Dermis blood vessel endothelial cell (primary cell): Measurements from ENCODE around the gene SOCS3. TPM values are rescaled to one million over a fixed set of nuclear protein-coding genes. Genes with fewer than 3 reads are reported as not detected.

Experiments
- DNase-seq: peaks from one replicate; pipeline ENCODE4 v3.0.0; 2010
- total RNA-seq: library from RNA; depleted of rRNA; stranded (reverse); fragments of >200 nt; gene quantifications from 2 replicates; pipeline ENCODE4 v1.2.3, GENCODE V29; 2014

The SOCS3 gene
- total RNA-seq, 1 donor from 2014 or later, result 130 TPM

DNA sequence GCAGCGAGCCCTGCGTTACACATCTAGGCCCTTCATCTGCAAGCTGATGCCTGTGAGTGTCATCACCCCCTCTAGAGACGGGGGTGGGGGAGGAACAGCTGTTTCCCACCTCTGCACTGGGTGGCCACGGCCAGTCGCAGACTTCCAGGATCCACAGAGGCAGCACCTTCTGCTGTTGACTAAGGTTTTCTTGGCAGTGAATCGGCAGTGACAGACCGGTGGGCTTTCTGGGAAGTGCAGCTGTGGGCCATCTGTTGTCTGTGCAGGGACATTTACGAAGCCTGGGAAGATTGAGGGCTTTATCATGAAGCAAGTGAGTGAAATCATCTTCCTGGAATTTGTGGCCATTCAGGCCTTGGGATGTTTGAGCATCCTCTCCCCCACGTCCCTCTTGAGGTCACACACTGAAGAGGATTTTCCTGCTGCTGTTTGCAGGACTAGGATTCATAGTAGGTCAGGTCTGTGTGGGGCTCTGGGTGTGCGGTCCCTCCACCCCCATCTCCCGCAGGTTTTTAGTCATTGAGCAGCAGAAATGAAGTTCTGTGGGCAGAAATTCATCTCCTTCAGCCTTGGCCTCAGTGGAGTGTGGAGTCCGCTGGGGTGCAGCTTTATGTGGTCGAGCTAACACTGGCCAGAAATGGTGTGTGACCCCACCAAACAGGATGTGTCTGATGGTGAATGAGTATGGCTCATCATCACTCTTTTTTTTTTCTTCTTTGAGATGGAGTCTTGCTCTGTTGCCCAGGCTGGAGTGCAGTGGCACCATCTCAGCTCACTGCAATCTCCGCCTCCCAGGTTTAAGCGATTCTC is 30.6 kb upstream of the SOCS3 start:
- peak; percentile 85 for DNase-seq

DNA sequence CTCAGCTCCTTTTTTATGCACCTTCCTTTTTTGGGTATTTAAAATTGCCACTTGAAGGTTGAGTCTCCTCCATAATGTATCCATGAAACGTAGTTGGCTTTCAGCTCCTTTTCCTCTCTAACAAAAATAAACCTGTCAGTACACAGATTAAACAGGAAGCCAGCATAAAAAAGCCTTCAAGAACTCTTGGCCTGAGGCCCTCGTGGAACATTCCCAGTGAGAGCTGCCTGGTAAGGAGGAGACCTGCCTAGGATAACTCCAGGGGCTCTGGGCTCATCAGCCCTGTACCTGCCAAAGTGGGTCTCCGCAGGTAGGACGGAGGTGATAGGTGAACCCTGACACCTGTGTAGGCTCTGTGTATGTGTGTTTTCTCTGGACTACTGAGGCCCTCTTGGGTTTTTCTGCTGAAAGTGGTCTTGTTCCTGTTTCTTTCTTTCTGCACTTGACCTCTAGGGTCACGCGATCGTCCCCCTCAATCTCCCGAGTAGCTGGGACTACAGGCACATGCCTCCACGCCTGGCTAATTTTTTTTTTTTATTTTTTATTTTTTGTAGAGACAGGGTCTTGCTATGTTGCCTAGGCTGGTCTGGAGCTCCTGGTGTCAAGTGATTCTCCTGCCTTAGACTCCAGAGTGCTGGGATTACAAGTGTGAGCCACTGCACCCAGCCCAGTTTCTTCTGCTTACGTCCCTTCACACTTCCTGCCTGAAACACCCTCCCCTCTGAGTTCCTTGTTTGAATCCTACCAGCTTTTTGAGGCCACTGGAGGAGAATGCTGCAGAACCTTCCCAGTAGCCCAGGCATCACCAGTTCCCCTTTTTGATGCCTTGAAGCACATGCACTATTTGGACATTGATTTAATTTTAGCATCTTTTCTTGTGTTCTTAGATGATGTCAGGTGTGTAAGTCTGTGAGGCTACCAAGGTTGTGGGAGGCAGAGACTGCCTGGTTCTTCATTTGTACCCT is 28.4 kb upstream of the SOCS3 start:
- peak; percentile 86 for DNase-seq

DNA sequence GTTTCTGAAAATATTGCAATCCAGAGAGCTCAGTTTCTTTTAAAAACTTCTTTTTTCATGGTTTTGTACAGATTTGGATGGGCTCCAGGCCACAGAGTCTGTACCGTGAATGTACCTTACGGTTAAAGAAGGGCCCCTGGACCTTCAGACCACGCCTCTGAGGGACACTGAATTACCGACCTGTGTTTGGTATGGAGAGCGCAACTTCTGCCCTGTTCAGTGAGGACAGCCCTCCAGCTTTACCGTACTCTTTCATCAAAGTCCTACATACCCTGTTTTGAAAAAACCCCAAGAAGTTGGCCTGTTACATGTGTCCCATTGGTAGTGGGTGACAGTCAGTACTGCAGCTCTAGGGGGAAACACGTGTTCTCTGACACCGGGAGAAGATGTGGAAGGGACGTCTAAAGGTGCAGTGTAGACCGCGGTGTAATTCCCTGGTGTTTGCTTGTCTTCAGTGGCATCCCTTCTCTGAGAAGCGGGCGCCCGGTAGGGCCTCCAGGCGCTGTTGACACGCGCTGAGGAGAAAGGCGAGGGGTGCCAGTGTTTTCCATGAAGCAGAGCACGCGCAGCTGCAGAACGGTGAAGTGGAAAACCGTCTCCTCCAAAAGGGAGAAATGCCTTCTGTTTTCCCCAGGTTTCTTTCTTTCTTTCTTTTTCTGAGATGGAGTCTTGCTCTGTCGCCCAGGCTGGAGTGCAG is 24.8 kb upstream of the SOCS3 start:
- no peak for DNase-seq

DNA sequence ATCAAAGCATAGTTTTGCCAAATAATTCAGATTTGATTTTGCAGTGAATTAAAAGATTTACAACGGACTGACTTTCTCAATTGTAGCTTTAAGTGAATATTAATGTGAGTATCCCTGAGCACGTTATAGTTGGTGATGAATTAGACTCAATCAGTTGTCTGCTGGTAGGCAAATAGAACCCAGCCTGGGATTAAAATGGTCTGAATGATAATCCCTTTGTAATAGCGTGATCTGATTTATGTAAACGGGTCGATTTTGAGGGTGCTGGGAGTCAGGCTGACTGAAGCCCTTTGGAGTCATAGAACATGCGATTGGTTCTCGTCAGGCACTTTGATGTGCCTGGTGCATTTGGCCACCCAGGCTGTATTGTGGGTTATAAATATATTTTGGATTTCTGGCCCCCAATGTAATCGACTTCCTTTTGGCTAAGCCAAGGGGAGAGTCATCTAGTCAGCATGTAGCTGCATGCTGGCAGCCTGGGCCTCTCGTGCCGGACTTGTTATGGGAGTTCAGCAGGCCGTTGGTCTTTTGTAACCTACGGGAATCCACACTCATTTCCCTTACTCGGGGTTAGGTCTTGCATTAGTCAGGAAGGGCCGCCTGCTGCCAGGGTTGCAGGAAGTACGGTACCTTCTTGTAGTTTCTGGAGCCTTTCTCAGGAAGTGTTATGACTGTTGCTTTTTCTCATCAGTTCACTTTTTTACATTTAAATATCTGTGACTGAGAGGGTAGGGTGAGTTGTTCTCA is 24.0 kb upstream of the SOCS3 start:
- peak; percentile 99 for DNase-seq

DNA sequence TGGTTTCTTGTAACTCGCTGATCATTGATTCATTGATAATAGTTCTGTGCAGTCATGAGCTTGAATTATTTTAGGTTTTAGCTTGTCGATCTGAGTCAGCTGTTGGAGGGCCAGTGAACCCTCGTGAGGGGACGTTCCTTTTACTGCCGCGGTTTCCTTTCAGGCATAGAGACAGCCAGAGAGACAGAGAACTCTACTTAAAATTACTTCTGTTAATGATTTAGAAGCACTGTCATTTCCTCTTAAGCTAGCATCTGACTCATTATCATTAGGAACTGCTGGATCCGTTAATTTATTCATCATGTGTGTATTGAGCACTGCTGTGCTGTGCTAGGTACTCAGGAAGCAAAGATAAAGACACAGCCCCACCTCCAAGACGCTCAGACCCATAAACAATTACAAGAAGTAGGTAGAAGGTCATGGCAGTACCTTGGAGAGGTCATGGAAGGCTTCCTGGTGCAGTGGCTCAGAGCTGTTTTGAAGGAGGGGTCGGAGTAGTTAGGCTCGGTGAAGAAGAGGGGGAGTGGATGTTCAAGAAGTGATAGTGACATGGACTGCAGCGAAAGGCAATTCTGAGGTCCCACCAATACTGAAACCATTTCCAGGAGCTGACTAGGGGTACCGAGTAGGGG is 21.8 kb upstream of the SOCS3 start:
- peak; percentile 81 for DNase-seq

DNA sequence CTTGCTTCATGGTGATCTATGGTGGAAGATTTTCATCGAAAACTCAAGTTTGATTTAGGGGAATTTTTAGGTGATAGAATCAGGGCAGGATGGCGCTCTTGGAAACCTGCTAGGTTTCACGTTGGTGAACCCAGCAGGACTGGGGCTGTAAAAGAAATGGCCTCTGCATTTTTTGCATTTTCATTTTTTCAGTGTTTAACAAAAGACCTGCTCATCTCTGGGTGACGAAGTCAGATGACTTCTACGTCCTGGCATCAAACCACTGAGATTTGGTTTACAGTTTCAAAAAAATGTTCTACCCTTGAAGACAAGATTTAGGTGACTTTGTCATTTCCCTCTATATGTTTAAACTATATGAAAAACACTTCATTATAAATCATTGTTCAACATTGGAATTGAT is 20.5 kb upstream of the SOCS3 start:
- no peak for DNase-seq

DNA sequence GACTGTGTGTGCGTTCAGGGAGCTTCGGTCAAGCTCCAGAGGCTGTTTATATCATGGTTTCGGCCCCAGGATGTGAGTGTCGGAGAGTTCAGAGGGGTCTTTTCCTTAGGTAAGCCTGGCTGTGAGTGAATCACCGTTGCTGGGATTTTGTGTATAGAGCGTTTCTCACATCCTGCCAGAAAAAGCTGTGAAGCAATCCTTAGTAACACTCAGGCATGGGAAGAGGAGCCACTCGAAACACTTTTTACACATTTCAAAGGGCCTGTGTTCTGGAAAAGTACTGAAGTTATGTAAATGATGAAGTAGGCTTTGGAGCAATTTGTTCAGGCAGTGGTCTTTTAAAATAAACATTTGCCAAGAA is 19.2 kb upstream of the SOCS3 start:
- peak; percentile 96 for DNase-seq

DNA sequence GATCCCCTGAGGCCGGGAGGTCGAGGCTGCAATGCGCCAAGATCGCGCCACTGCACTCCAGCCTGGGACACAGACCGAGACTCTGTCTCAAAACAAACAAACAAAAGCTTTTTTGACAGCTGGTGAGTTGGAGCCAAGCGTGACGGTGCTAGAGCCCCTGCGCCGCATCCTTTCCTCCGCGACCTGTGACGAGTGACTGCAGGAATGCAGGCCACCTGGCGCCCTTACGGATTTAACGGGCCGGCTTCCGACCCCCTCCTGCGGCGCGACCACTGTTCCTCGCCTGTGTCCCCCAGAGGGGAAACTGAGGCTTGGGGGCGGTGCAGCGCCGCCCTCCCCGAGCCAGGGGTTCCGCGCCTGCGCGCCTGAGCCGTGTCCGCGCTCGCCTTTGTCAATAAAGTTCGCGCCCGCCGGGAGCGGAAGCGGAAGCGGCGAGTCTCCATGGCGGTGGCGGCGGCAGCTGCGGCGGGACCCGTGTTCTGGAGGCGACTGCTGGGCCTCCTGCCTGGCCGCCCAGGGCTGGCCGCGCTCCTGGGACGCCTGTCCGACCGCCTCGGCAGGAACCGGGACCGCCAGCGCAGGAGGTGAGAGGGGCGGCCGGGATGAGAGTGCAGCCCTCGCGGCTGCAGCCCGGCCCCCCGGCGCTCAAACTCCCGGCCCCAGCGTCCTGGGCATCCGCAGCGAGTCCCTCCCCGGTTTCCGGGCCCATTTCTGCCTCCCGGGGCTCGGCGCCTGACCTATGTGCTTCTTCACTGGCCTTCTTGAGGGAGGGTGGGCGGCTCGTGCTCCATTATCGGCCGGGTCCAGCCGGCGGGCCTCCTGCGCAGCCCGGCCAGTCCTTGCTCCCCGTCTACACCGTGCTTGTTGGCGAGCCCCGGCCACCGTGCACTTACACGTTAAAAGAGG is 18.6 kb upstream of the SOCS3 start, which contains the start of gene PGS1:
PGS1 (plus strand) TSS at position 425 of the 906 bp plus-strand sequence; CDS start at position 442, 17 bp downstream.
- peak; percentile 82 for DNase-seq

DNA sequence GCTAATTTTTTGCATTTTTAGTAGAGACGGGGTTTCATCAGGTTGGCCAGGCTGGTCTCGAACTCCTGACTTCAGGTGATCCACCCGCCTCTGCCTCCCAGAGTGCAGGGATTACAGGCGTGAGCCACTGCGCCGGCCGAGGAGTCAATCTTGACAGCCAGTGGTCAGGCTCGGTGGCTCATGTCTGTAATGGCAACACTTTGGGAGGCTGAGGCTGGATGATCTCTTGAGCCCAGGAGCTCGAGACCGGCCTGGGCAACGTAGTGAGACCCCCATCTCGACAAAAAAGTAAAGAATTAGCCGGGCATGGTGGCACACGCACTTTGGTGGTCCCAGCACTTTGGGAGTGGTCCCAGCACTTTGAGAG is 18.0 kb upstream of the SOCS3 start:
- DNase-seq, result no peak

DNA sequence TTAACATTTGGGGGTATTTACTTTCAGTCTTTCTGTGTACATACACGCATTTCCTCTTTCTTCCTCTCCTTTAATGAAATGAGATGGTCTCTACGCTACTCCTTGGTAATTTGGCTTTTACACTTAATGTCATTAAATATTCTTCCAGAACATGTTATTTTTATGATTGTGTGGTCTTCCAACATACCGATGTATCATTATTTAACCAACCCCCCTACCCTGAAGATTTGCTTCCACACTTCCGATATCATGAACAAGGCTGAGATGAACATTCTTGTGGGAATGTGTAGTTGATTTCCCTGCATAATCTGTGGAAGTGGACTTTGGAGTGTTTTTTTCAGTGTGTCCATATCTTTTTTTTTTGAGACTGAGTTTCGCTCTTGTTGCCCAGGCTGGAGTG is 16.3 kb upstream of the SOCS3 start:
- no peak for DNase-seq

DNA sequence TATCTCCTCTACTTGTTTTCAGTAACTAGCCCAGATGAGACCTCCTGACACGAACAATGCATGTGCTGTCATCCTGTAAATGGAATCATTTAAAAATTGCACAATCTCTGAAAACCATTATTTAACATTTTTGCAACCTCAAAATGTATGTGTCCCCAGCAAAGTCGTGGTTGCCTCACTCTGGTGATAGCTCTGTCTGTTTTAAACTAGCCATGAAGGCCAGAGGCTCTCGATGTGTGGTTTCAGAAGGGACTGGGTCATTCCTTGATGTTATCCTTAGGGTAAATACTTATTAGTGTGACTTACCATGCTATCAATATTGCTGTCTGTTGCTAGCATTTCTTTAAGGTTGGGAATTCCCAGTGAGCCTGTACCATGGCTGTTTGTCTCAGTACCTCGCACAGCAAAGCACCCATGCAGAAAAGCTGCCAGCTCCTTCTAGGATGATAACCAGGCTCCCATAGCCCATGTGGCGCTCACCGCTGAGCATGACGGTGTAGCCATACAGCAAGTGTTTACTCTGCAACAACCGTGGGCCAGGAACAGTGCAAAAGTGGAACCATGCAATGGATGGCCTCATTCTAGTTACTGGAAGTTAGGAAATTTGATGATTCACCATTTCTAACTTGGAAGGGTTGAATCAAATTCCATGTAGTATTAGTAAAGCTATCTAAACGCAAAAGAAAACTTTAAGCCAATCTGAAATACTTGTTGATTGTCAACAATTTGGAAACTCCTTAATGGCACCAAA is 15.7 kb upstream of the SOCS3 start:
- DNase-seq, result peak; percentile 72

DNA sequence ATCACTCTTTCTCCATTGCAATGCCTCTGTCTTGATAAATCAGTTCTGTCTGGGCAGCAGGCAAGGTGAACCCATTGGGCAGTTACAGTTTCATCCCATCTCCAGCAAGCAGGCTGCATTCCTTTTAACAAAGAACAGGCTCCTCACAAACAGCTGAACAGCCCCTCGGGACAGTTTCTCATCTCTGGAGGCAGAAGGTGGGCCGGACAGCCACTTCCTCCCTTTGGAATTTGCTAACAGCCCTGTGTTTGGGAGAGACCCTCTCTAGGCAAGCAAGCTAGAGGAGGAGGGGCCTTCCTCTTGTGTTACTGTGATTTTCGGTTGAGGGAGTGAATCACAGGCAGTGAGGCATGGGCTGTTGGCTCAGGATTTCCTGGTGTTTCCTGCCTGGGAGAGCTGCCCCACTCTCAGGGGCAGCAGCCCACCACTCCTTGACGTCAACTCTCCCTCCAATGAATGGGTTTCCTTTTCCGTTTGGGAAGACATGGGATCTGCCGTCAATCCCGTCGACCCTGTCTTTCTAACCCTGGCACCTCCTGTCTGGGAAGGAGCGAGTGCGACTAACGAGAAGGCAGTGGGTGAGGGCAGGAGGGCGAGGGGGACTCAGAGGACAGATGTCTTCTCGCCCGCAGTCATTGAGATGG is 14.9 kb upstream of the SOCS3 start:
- peak; percentile 95 for DNase-seq

DNA sequence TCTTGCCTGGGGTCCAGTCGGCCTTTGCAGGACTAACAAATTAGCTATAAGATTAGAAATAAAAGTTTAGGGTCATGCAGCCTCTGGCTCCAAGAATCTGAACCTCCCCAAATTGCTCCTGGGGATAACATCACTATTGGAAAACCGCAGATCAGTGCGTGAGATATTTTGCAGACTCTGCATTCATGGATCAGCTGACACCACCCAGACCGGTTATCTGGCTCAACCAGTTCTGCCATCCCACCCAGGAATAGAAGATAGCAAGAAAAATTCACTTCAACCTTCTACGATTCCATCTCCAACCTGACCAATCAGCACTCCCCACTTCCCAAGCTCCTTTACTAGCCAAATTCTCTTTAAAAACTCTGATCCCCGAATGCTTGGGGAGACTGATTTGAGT is 14.3 kb upstream of the SOCS3 start:
- DNase-seq, result no peak

DNA sequence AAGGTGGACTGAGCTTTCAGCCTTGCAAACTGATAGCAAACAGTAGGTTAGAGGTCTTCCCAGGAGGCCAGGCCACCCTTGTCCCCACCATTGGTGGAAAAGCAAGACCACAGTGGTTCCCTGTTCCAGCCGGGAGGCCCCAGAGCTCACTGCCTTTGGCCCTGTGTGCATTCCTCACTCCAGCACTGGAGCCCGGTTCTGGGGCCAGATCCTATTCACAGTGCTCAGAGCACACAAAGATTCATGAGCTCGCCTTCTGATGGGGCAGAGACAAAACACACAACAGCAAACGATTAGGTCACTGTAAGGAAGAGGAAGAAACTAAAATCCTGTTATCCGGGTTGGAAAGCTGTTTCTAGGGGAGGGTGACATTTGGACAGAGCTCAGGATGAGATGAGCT is 13.0 kb upstream of the SOCS3 start:
- peak; percentile 32 for DNase-seq

DNA sequence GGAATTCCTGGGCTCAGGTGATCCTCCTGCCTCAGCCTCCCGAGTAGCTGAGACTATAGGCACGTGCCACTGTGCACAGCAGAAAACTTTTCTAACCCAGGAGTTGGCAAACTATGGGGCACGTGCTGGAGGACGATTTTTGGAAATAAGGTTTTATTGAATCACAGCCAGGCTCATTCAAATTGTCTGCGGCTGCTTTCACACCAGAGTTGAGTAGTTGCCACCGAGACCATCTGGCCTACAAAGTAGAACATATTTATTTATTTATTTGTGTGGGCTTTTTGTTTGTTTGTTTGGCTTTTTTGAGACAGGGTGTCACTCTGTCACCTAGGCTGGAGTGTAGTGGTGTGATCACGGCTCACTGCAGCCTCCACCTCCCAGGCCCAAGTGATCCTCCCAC is 11.2 kb upstream of the SOCS3 start:
- DNase-seq, result no peak

DNA sequence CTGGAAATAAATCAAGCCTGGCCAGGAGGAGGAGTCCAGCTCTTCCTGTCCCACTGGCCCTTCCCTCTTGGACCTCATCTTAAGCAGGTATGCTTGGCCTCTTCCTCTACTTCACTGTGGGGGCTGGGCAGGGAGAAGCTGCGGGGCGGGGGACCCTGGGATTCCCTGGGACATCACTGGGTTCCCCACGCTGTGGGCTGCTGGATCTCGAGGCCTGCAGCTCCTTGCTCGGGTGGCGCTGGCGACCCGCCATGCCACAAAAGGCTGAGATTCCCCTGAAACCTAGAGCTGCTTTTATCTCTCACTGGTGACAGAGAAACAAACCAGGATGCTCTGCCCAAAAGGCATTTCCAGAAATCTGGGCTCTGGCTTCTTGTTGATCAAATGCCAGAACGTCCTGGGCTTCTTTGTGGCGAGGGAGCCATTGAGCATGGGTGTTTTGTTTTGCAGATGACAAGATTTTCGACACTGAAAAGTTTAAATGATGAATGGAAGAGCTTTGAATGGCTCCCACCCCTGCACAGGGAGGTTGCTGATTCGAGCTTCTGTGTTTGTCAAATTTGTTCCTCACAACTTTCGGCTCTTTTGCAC is 10.0 kb upstream of the SOCS3 start:
- DNase-seq, result no peak

DNA sequence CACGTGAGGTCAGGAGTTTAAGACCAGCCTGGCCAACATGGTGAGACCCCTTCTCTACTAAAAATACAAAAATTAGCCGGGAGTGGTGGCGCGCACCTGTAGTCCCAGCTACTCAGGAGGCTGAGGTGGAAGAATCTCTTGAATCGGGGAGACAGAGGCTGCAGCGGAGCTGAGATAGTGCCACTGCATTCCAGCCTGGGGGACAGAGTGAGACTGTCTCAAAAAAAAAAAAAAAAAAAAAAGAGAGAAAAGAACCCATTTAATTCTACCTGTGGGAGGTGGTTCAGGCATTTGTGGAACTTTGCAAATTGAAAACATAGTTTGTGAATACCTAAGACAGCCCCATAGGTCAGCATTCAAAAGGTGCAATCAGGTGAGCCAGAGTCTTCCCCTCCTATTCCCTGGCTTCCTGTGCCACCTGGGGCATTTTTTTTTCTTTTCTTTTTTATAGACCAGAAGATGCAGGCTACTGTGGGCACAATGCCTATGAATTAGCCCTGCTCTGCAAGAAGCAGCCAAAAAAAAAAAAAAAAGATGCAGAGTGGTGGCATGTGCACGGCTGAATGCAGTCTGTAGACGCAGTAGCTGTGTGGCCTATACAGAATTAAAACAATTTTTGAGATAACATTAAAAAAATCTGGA is 9.1 kb upstream of the SOCS3 start:
- DNase-seq, result no peak

DNA sequence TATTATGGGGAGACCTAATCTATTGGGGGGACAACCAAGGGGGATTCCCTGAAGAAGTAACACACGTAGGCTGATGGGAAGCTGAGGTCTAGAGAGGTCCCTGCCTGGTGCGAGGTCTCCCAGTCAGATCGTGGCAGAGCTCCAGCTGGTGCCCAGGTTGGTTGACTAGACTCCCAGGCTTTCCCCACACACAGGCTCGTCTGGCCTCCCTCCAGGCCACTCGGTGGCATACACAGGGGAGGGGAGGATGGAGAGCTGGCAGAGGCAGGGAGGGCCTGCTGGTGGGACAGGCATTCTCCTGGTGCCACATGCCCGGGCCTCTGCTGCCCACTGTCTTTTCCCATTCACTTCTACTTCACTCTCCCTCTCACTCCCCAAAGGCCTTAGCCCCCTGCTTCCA is 8.5 kb upstream of the SOCS3 start:
- DNase-seq, result no peak

DNA sequence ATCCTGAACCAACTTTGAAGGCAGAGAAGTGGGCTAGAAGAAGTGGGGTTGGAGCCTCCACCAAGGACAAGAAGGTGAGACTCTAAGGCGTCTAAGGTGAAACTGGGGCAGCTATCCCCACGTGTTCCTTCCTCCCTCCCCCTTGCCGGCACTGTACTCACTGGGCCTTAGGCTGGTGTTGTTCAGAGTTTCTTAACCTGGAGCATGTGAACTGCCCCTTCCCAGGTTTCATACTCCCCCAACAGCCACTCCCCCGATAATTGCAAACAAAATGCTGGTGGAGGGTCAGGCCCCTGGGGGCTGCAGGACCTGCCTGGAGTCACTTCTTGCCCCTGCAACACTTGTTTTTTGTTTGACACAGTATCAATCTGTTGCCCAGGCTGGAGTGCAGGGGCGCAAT is 7.3 kb upstream of the SOCS3 start:
- DNase-seq, result no peak
